Esophagus squamous epithelium (tissue), 5 donors: ENCODE data around the gene ASGR1. TPM values are rescaled to one million over a fixed set of nuclear protein-coding genes. Genes with fewer than 3 reads are reported as not detected.

Experiments used
- DNase-seq: peaks from one replicate; lab custom pipeline; 2025; lab: John Stamatoyannopoulos, UW
- H3K27ac ChIP-seq, 4 donors: fragments of 200-600 bp; sonication (generic); one replicate each; pipeline ENCODE4 v1.5.1; 2016 to 2019; ENCODE audit warnings: mild to moderate bottlenecking in 1 of 4
- H3K27me3 ChIP-seq, 4 donors: fragments of 200-600 bp; sonication (generic); 1 replicate in 3 of 4; 2 replicates in 1 of 4; pipeline versions ENCODE4 v1.5.1 to v1.6.0; 2017 to 2021; ENCODE audit warnings: antibody characterized with exemption in 1 of 4
- H3K36me3 ChIP-seq, 3 donors: fragments of 200-600 bp; sonication (generic); one replicate each; pipeline ENCODE4 v1.5.1; 2016 to 2019
- H3K4me1 ChIP-seq, 3 donors: fragments of 200-600 bp; sonication (generic); one replicate each; pipeline ENCODE4 v1.5.1; 2017 to 2019
- H3K4me3 ChIP-seq, 4 donors: fragments of 200-600 bp; sonication (generic); 1 replicate in 3 of 4; 2 replicates in 1 of 4; pipeline ENCODE4 v1.5.1; 2016 to 2019; ENCODE audit warnings: mild to moderate bottlenecking in 2 of 4, moderate library complexity in 1 of 4
- H3K9me3 ChIP-seq, 3 donors: fragments of 200-600 bp; sonication (generic); one replicate each; pipeline ENCODE4 v1.5.1; 2016 to 2019
- POLR2A ChIP-seq, 4 donors: fragments of 450-650 bp; IDR thresholded peaks; one replicate each; pipeline ENCODE4 v1.6.1; 2017; ENCODE audit warnings: antibody characterized with exemption in 4 of 4, mild to moderate bottlenecking in 4 of 4, moderate library complexity in 3 of 4
- WGBS, 2 donors: methylation state at CpG; one replicate each; pipeline ENCODE4 v1.1.5; 2018; 5-methylcytosine and 5-hydroxymethylcytosine counted together
- intact Hi-C: fragments of 100-400 bp; cut with DNase I; formaldehyde crosslinking; loops from one replicate; pipeline ENCODE4 v1.15.0; 2022
- small RNA-seq, 4 donors: library from RNA; depleted of rRNA; stranded (forward); fragments of <200 nt; gene quantifications; one replicate each; pipeline ENCODE3, GENCODE V24; 2016
- total RNA-seq, 4 donors: library from RNA; depleted of rRNA; stranded (reverse); fragments of >200 nt; gene quantifications; one replicate each; pipeline ENCODE4 v1.1.0, GENCODE V29; 2016
- TF ChIP-seq, protein P1 (sequence below), 6 experiments: fragments of 450-650 bp in 4 of 6; fragments of 200-600 bp in 2 of 6; sonication (generic) in 2 of 6; IDR thresholded peaks; one replicate each; pipeline ENCODE4 v1.5.1; 2016 to 2019; ENCODE audit warnings: antibody characterized with exemption in 6 of 6, mild to moderate bottlenecking in 4 of 6, moderate library complexity in 4 of 6
- donor health status: DM: yes; HTN: yes; CAD: no.

Gene ASGR1
- total RNA-seq, 4 donors from 2014 or later = 0.42 to 1.1 (median 0.97) TPM; not detected in 1

DNA sequence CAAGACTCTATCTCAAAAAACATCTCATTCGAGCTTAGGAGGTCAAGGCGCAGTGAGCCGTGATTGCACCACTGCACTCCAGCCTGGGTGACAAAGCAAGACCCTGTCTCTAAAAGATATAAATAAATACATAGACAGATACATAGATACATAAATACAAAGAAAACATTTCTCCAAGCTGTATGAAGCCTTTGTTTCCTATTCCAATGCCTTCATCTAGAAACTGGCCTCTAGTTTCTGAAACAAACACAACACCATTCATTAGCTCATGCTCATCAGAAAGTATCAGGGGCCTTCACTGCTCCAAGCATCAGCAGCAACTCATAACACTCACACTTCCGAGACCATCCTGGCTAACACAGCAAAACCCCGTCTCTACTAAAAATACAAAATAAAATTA, 54.2 kb downstream of the ASGR1 start:
- H3K36me3 ChIP-seq = no peaks in the 10 kb centered on the region
- intact Hi-C loops = no loop called here
- WGBS, 2 donors = 87 to 90% methylated on average over 5 of the region's 5 CpGs

DNA sequence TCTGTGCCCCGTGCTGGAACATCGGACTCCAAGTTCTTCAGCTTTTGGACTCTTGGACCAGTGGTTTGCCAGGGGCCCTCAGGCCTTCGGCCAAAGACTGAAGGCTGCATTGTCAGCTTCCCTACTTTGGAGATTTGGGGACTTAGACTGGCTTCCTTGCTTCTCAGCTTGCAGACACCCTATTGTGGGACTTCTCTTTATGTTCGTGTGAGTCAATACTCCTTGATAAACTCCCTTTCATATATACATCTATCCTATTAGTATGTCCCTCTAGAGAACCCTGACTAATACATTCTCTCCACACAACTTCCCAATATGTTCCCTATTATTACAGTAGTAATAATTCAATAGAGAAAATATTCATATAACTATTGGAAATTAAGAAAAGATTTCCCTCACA, 55.3 kb downstream of the ASGR1 start:
- H3K27ac ChIP-seq = no peak overlapping the region
- H3K4me1 ChIP-seq = no peaks in the 10 kb centered on the region
- H3K9me3 ChIP-seq = no peaks in the 10 kb centered on the region
- intact Hi-C loops = no loop called here
- TF ChIP-seq POLR2A (IDR thresholded peaks at IDR 0.05) = no peak
- H3K4me3 ChIP-seq = no peak overlapping the region
- no peaks in the 10 kb centered on the region for H3K36me3 ChIP-seq
- peaks cover 0 to 32% (median 0%) of the 10 kb centered on the region in 4 donors for H3K27me3 ChIP-seq
- WGBS, 2 donors = 82 to 89% methylated on average over 4 of the region's 4 CpGs
- DNase-seq = no peak

More for the DNA sequence above, 54.2 kb downstream of the ASGR1 start:
- Histone ChIP-seq H3K27me3 (peaks cover 0 to 25% (median 0%) of the 10 kb centered on the region in 4 donors), H3K4me3 (no peak overlapping the region), H3K4me1 (no peaks in the 10 kb centered on the region), H3K27ac (no peak overlapping the region), H3K9me3 (no peaks in the 10 kb centered on the region)
- no peak for DNase-seq
- no peak for TF ChIP-seq POLR2A (IDR thresholded peaks at IDR 0.05)
- TF ChIP-seq, protein P1, sequence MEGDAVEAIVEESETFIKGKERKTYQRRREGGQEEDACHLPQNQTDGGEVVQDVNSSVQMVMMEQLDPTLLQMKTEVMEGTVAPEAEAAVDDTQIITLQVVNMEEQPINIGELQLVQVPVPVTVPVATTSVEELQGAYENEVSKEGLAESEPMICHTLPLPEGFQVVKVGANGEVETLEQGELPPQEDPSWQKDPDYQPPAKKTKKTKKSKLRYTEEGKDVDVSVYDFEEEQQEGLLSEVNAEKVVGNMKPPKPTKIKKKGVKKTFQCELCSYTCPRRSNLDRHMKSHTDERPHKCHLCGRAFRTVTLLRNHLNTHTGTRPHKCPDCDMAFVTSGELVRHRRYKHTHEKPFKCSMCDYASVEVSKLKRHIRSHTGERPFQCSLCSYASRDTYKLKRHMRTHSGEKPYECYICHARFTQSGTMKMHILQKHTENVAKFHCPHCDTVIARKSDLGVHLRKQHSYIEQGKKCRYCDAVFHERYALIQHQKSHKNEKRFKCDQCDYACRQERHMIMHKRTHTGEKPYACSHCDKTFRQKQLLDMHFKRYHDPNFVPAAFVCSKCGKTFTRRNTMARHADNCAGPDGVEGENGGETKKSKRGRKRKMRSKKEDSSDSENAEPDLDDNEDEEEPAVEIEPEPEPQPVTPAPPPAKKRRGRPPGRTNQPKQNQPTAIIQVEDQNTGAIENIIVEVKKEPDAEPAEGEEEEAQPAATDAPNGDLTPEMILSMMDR (IDR thresholded peaks at IDR 0.05) = no peak

Small RNA genes lying within 50 kb of the gene (small RNA-seq; reads per million reads assigned to genes)
- 0 reads per million in 4 donors for gene AC120057.4
- 4.4 to 10.5 (median 7.0) reads per million in 4 donors for gene MIR324

Other genes starting within 250 kb of the ASGR1 start
- gene ALOX12, start 183.3 kb downstream of the ASGR1 start, total RNA-seq = 10 to 100 TPM in 3 of 4 donors, 1 to 10 TPM in 1; 3.8 to 43.5 (median 26.4) TPM
- gene RNASEK, start 166.7 kb downstream of the ASGR1 start, total RNA-seq = 100 to 1,000 TPM in 3 of 4 donors, 10 to 100 TPM in 1; 96.1 to 173 (median 137) TPM
- 1 to 10 TPM in 1 of 4 donors, under 1 TPM in 3; 0.15 to 1.9 (median 0.67) TPM for gene BCL6B, start 156.3 kb downstream of the ASGR1 start, total RNA-seq
- 1 to 10 TPM; 2.7 to 5.6 (median 3.6) TPM for gene SLC16A13, start 143.4 kb downstream of the ASGR1 start, total RNA-seq
- 1 to 10 TPM in 1 of 4 donors, under 1 TPM in 2, not detected in 1; 0.56 to 2.1 (median 0.72) TPM for gene SLC16A11, start 135.3 kb downstream of the ASGR1 start, total RNA-seq
- gene CLEC10A, start 99.1 kb downstream of the ASGR1 start, total RNA-seq = 10 to 100 TPM in 1 of 4 donors, 1 to 10 TPM in 1, under 1 TPM in 2; 0.40 to 10.6 (median 4.0) TPM
- under 1 TPM in 2 of 4 donors, not detected in 2; 0.50 to 0.95 TPM for gene ASGR2, start 64.5 kb downstream of the ASGR1 start, total RNA-seq
- 10 to 100 TPM in 1 of 4 donors, 1 to 10 TPM in 3; 2.6 to 13.9 (median 6.0) TPM for gene DLG4, start 40.5 kb upstream of the ASGR1 start, total RNA-seq
- gene ACADVL, start 40.6 kb upstream of the ASGR1 start, total RNA-seq = 100 to 1,000 TPM; 453 to 742 (median 464) TPM
- 10 to 100 TPM; 21.4 to 58.0 (median 37.3) TPM for gene DVL2, start 55.1 kb upstream of the ASGR1 start, total RNA-seq
- gene PHF23, start 60.1 kb upstream of the ASGR1 start, total RNA-seq = 10 to 100 TPM; 24.7 to 30.6 (median 27.0) TPM
- 100 to 1,000 TPM; 172 to 384 (median 197) TPM for gene GABARAP, start 63.1 kb upstream of the ASGR1 start, total RNA-seq
- gene CTDNEP1, start 72.4 kb upstream of the ASGR1 start, total RNA-seq = 10 to 100 TPM; 42.0 to 52.1 (median 47.8) TPM
- gene ELP5, start 72.8 kb upstream of the ASGR1 start, total RNA-seq = 10 to 100 TPM; 14.9 to 21.8 (median 16.6) TPM
- 100 to 1,000 TPM; 172 to 411 (median 208) TPM for gene CLDN7, start 83.1 kb upstream of the ASGR1 start, total RNA-seq
- gene SLC2A4, start 102.3 kb upstream of the ASGR1 start, total RNA-seq = 10 to 100 TPM in 1 of 4 donors, 1 to 10 TPM in 2, under 1 TPM in 1; 0.83 to 21.7 (median 2.5) TPM
- gene YBX2, start 115.3 kb upstream of the ASGR1 start, total RNA-seq = 1 to 10 TPM in 3 of 4 donors, under 1 TPM in 1; 0.44 to 3.8 (median 2.3) TPM
- 100 to 1,000 TPM; 324 to 543 (median 394) TPM for gene EIF5A, start 128.3 kb upstream of the ASGR1 start, total RNA-seq
- 10 to 100 TPM; 40.9 to 80.7 (median 70.5) TPM for gene GPS2, start 136.0 kb upstream of the ASGR1 start, total RNA-seq
- gene NEURL4, start 150.0 kb upstream of the ASGR1 start, total RNA-seq = 10 to 100 TPM in 3 of 4 donors, 1 to 10 TPM in 1; 9.7 to 18.7 (median 14.4) TPM
- gene ACAP1, start 157.2 kb upstream of the ASGR1 start, total RNA-seq = 1 to 10 TPM; 3.2 to 5.5 (median 3.8) TPM
- 10 to 100 TPM; 12.6 to 26.6 (median 22.1) TPM for gene KCTD11, start 172.8 kb upstream of the ASGR1 start, total RNA-seq
- gene TMEM95, start 175.8 kb upstream of the ASGR1 start, total RNA-seq = not detected
- gene TNK1, start 201.7 kb upstream of the ASGR1 start, total RNA-seq = 10 to 100 TPM in 2 of 4 donors, 1 to 10 TPM in 2; 6.2 to 15.2 (median 9.9) TPM
- 10 to 100 TPM; 18.6 to 33.5 (median 24.7) TPM for gene PLSCR3, start 215.2 kb upstream of the ASGR1 start, total RNA-seq
- 10 to 100 TPM; 27.9 to 88.0 (median 66.7) TPM for gene TMEM256, start 224.7 kb upstream of the ASGR1 start, total RNA-seq
- 1 to 10 TPM; 1.4 to 5.3 (median 2.0) TPM for gene NLGN2, start 228.5 kb upstream of the ASGR1 start, total RNA-seq
- not detected for gene SPEM1, start 241.0 kb upstream of the ASGR1 start, total RNA-seq
- not detected for gene SPEM2, start 246.2 kb upstream of the ASGR1 start, total RNA-seq
- not detected for gene SPEM3, start 249.5 kb upstream of the ASGR1 start, total RNA-seq